IgD-negative memory B cell (primary cell): ENCODE measurements around the gene HRH3. TPM values are rescaled to one million over a fixed set of nuclear protein-coding genes. Genes with fewer than 3 reads are reported as not detected.

Experiments used
- H3K27ac Mint-ChIP-seq, 3 donors: one replicate each; pipeline ENCODE4 v1.8.0; 2020 to 2022; ENCODE audit warnings: mild to moderate bottlenecking in 3 of 3, mixed read lengths in 3 of 3, moderate library complexity in 1 of 3
- H3K27me3 Mint-ChIP-seq: one replicate; pipeline ENCODE4 v1.8.0; 2021; ENCODE audit warnings: mixed read lengths
- H3K36me3 Mint-ChIP-seq: one replicate; pipeline ENCODE4 v1.8.0; 2020; ENCODE audit warnings: mild to moderate bottlenecking, mixed read lengths
- H3K4me1 Mint-ChIP-seq, 3 donors: one replicate each; pipeline ENCODE4 v1.8.0; 2020 to 2022; ENCODE audit warnings: mixed read lengths in 3 of 3, mild to moderate bottlenecking in 1 of 3
- H3K4me3 Mint-ChIP-seq, 4 donors: one replicate each; pipeline ENCODE4 v1.8.0; 2020 to 2022; ENCODE audit warnings: mild to moderate bottlenecking in 4 of 4, mixed read lengths in 4 of 4, moderate library complexity in 3 of 4
- H3K9me3 Mint-ChIP-seq, 3 donors: one replicate each; pipeline ENCODE4 v1.8.0; 2020 to 2021; ENCODE audit warnings: mixed read lengths in 3 of 3, mild to moderate bottlenecking in 1 of 3
- polyA plus RNA-seq: library from polyadenylated mRNA; unstranded; fragments of 300-500 nt; fragmentation: Illumina TruSeq; gene quantifications from one replicate; pipeline ENCODE4 v1.2.3, GENCODE V29; 2021

The HRH3 gene
- polyA plus RNA-seq, 1 donor from 2014 or later = not detected

GRCh38 chr20:62195736-62196135, 24.3 kb downstream of the HRH3 start:
- H3K9me3 Mint-ChIP-seq = no peaks in the 10 kb centered on the region
- no peaks in the 10 kb centered on the region for H3K27me3 Mint-ChIP-seq
- H3K36me3 Mint-ChIP-seq = peaks cover 2% of the 10 kb centered on the region
- peaks cover 0 to 6% (median 4%) of the 10 kb centered on the region in 3 donors for H3K4me1 Mint-ChIP-seq
- no peak overlapping the region for H3K4me3 Mint-ChIP-seq
- H3K27ac Mint-ChIP-seq = peak overlapping the region in 1 of 3 donors; percentile 53

GRCh38 chr20:62195075-62195405, 25.0 kb downstream of the HRH3 start:
- Mint-ChIP-seq H3K9me3 (no peaks in the 10 kb centered on the region), H3K4me3 (no peak overlapping the region), H3K27ac (peak overlapping the region in 1 of 3 donors; percentile 53), H3K36me3 (peaks cover 1% of the 10 kb centered on the region), H3K4me1 (peaks cover 0 to 4% (median 2%) of the 10 kb centered on the region in 3 donors), H3K27me3 (no peaks in the 10 kb centered on the region)

DNA sequence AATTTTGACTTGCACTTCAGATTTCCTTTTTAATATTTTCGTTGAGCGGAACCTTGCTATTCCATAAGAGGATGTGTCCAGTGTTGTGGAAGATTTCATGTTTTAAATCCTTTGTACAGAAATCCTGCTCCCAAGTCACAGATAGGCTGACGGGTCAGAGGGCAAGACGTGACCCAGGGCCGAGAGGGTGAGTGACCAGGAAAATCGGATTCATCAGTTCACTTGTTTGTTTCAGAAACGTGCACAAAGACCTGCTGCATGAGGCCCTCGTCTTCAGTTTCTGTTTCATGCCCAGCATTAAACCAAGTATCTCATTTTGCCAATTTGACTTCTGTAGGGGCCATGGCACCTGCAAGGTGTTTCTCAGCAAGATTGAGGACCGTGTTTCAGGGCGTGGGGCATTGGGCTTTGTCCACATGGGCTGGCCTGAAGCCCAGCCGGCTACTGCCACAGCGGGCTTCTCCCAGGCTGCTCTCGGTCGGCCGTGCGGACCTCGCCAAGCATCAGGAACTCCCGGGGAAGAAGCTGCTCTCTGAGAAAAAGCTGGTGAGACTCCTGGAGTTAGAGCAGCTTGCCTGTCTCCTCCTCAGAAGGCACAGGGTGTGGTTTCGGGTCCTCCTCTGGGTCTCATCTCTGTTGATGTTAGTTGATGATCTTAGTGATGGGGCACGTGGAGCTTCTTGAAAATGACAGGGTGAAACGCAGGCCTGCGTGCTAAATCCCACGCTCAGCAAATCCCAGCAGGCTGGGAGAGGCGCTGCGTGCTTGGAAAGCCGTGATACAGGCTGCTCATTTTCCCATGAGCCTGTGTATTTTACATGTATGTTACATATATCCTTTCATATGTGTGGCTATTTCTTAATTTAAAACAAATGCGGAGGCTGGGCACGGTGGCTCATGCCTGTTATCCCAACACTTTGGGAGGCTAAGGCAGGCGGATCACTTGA, 26.7 kb downstream of the HRH3 start:
- Mint-ChIP-seq H3K4me1 (peaks cover 0 to 3% (median 2%) of the 10 kb centered on the region in 3 donors), H3K4me3 (no peak overlapping the region), H3K27me3 (no peaks in the 10 kb centered on the region), H3K9me3 (no peaks in the 10 kb centered on the region), H3K36me3 (peaks cover 1% of the 10 kb centered on the region), H3K27ac (no peak overlapping the region)

- Mint-ChIP-seq H3K27me3 (no peaks in the 10 kb centered on the region), H3K9me3 (no peaks in the 10 kb centered on the region), H3K27ac (no peak overlapping the region), H3K4me1 (peaks cover 2 to 3% (median 3%) of the 10 kb centered on the region in 3 donors), H3K36me3 (peaks cover 1% of the 10 kb centered on the region), H3K4me3 (no peak overlapping the region)
These were observed 27.4 kb downstream of the HRH3 start for GRCh38 chr20:62192635-62193034.

GRCh38 chr20:62191781-62192559, 28.1 kb downstream of the HRH3 start:
- Mint-ChIP-seq H3K4me1 (peaks cover 6 to 9% (median 8%) of the 10 kb centered on the region in 3 donors), H3K27ac (no peak overlapping the region), H3K4me3 (no peak overlapping the region), H3K27me3 (no peaks in the 10 kb centered on the region), H3K9me3 (no peaks in the 10 kb centered on the region), H3K36me3 (peaks cover 2% of the 10 kb centered on the region)

DNA sequence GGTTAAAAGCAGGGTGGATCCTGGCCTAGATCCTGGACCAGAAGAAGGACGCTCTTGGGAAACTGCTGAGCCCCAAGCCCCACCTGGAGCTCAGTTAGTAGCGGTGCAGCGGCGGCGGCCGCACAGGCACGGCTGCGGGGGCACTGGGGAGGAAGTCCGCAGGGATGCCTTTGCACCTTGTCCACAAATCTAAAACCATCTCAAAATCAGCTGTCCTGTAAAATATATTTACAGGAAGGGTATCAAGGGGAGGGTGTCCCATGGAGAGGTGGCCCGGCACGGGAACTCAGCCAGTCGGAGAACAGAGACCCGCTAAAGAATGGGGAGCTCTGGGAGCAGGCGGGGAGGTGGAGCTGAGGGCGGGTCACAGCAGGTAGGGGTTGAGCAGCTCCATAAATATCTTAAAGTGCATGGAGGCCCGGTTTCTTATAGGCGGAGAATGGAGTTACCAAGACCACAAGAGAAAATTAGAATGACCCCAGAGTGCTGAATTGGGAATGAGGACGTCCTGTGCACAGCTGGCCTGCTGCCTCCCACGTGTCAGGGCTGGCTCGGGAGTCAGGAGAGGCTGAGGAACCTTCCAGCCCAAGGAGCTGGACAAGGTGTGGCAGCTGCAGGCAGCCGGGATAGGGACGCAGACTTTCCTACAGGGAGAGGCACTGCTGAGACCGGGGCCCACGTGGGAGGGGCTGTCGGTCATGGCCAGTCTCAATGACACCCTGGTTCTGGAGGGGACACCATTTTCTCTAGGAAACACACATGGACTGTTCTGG, 29.3 kb downstream of the HRH3 start:
- Mint-ChIP-seq H3K27ac (peak overlapping the region in 2 of 3 donors; percentile 21 to 47), H3K36me3 (peaks cover 3% of the 10 kb centered on the region), H3K9me3 (no peaks in the 10 kb centered on the region), H3K4me1 (peaks cover 11 to 15% (median 12%) of the 10 kb centered on the region in 3 donors), H3K27me3 (no peaks in the 10 kb centered on the region), H3K4me3 (peak overlapping the region in 1 of 4 donors; percentile 70)

GRCh38 chr20:62186887-62187866, 32.9 kb downstream of the HRH3 start:
- Mint-ChIP-seq H3K9me3 (peaks cover 0 to 1% (median 0%) of the 10 kb centered on the region in 3 donors), H3K27ac (peak overlapping the region in 2 of 3 donors; percentile 64 to 80), H3K27me3 (no peaks in the 10 kb centered on the region), H3K4me1 (peaks cover 14 to 30% (median 25%) of the 10 kb centered on the region in 3 donors), H3K4me3 (peak overlapping the region in 2 of 4 donors; percentile 22 to 63), H3K36me3 (peaks cover 3% of the 10 kb centered on the region)

DNA sequence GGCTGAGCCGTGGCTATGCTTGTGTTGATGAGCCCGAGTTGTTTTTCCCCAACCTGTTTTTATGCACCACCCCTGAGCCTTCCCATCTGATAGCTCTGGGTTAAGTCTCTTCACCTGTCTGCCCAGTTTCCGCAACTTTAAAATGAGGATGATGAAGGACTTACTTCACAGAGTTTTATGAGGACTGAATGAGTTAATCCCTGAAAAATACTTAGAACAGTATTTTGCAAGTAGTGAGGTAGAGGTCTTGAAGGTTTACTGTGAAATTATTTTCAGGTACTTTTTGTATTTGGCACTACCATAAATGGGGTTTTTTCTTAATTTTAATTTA, 34.0 kb downstream of the HRH3 start:
- Mint-ChIP-seq H3K4me1 (peaks cover 17 to 36% (median 31%) of the 10 kb centered on the region in 3 donors), H3K36me3 (peaks cover 3% of the 10 kb centered on the region), H3K27ac (peak overlapping the region in 2 of 3 donors; percentile 2 to 59), H3K9me3 (peaks cover 0 to 1% (median 0%) of the 10 kb centered on the region in 3 donors), H3K27me3 (no peaks in the 10 kb centered on the region), H3K4me3 (peak overlapping the region in 2 of 4 donors; percentile 50 to 58)

- peak overlapping the region; percentile 93 to 96 (median 95) for H3K27ac Mint-ChIP-seq
- peaks cover 0 to 1% (median 0%) of the 10 kb centered on the region in 3 donors for H3K9me3 Mint-ChIP-seq
- no peaks in the 10 kb centered on the region for H3K27me3 Mint-ChIP-seq
- H3K4me3 Mint-ChIP-seq = peak overlapping the region; percentile 91 to 98 (median 95)
- peaks cover 15 to 36% (median 31%) of the 10 kb centered on the region in 3 donors for H3K4me1 Mint-ChIP-seq
- peaks cover 2% of the 10 kb centered on the region for H3K36me3 Mint-ChIP-seq
These were observed 36.5 kb downstream of the HRH3 start for GRCh38 chr20:62183426-62184142.

DNA sequence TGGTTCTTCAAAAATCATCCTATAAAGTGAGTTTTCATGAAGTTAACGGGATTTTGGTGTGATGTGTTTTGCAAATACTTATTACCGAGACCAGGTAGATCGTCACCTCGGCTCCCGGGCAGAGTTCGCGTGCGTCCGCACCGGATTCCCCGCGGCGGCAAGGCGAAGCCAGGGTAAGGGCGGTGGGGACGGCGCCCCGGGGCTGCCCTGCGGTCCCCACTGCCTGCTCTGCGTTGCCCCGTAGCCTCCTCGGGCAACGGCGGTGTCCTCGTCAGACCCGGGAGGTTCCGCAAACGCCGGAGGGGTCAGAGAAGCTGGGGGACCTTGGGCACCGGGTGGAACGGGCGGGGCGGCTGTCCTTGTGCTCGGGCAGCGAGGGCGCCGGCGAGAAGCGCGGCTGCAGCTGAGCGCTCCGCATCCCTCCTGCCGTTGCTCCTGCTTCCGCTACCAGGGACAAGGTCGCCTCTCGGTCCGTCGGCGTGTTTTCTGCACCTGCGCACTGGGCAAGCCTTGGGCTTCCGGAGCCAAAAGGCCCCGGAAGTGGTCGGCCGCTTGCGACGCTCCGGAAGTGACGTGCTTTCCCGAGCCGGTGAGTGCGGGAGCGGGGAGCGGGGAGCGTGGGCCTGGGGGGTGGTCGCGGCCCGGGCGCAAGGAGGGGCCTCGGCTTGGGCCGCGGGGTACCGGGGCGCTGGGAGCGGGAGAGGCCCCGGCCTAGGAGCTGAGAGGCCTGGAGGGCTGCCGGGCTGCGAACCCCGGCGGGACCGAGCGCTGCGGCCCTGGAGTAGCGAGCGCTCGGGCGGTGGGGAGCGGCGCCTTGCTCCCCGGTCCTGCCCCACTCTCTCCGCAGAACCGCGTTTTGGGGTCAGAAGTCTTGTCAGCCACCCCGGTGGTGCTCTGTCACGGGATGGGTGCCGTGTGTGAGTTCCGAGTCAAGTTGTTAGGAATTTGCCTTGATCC, 37.3 kb downstream of the HRH3 start, which contains the start of gene MTG2:
MTG2 (plus strand) TSS at position 560 of the 957 bp plus-strand sequence. CDS start 10,393 bp downstream, outside the sequence.
- peaks cover 0 to 1% (median 0%) of the 10 kb centered on the region in 3 donors for H3K9me3 Mint-ChIP-seq
- H3K27ac Mint-ChIP-seq = peak within 1 kb of the TSS; percentile 95 to 96 (median 95)
- H3K4me1 Mint-ChIP-seq = peaks cover 15 to 36% (median 30%) of the 10 kb centered on the region in 3 donors
- H3K27me3 Mint-ChIP-seq = no peaks in the 10 kb centered on the region
- peaks cover 2% of the 10 kb centered on the region for H3K36me3 Mint-ChIP-seq
- H3K4me3 Mint-ChIP-seq = peak within 1 kb of the TSS; percentile 91 to 98 (median 95)

DNA sequence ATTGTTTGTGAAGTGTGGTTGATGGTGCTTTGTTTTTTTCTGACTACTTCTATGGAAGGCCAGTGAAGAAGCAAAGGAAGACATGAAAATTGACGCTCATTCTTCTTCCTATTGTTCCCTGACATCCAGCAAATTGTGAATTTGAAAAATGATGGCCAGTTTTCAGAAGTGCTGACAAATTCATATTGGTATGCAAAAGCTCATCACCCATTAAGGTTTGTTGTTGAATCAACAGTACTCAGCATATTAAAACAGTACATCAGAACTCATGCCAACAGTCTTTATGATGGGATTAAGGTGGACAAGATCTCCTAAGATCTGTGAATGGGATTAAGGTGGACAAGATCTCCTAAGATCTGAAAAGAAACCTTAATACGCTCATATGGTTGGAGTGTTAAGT, 38.3 kb downstream of the HRH3 start:
- Mint-ChIP-seq H3K27ac (peak overlapping the region; percentile 95 to 96 (median 95)), H3K4me3 (peak overlapping the region; percentile 91 to 98 (median 95)), H3K36me3 (no peaks in the 10 kb centered on the region), H3K27me3 (no peaks in the 10 kb centered on the region), H3K4me1 (peaks cover 10 to 28% (median 21%) of the 10 kb centered on the region in 3 donors), H3K9me3 (peaks cover 0 to 1% (median 0%) of the 10 kb centered on the region in 3 donors)

DNA sequence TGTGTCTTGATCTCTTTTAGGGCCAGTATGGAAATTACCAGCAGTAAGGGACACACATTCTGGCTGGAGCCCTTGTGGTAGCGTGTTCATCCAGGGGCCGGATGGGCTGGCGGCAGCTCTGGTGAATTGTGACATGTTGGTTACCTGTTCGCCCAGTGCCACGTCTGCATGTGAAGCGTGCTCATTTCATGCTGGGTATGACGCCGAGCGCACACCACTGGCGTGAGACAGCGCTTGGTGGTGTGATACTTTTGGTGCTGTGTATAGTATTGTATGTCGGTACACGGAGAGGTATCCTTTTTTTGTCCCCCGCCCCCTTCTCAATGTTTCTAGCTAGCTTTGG, 40.9 kb downstream of the HRH3 start:
- H3K4me1 Mint-ChIP-seq = peaks cover 6 to 20% (median 14%) of the 10 kb centered on the region in 3 donors
- H3K27ac Mint-ChIP-seq = no peak overlapping the region
- peak overlapping the region in 1 of 4 donors; percentile 6 for H3K4me3 Mint-ChIP-seq
- H3K36me3 Mint-ChIP-seq = peaks cover under 1% of the 10 kb centered on the region
- H3K9me3 Mint-ChIP-seq = peaks cover 0 to 1% (median 0%) of the 10 kb centered on the region in 3 donors
- H3K27me3 Mint-ChIP-seq = no peaks in the 10 kb centered on the region
